ENCODE data around the gene BMP5. TPM values are rescaled to one million over a fixed set of nuclear protein-coding genes. Genes with fewer than 3 reads are reported as not detected.

BMP5 gene
- total and polyA plus RNA-seq, 2 donors (not counting 3 experiments of a cell fraction or from before 2014, with no cell fraction given) = not detected

GRCh38 chr6:55774286-55775028, 100.9 kb downstream of the BMP5 start:
- no peak overlapping the region for H3K4me2 ChIP-seq (ENCODE audit: insufficient read depth, low read length)
- POLR2A ChIA-PET = no interaction called here
- H3K79me2 ChIP-seq (ENCODE audit: control insufficient read depth, insufficient read depth, low read length) = no peaks in the 10 kb centered on the region
- H3K9ac ChIP-seq (replicated peaks; ENCODE audit: extremely low read depth, insufficient read depth, low read length) = no peak overlapping the region
- no peaks in the 10 kb centered on the region for H3K27me3 ChIP-seq (ENCODE audit: control insufficient read depth in 2 of 2, insufficient read depth in 2 of 2, low read length in 2 of 2)
- BruUV-seq (replicated peaks) = no TSS peak
- intact Hi-C loops (cut with micrococcal nuclease) (no loop called here), dilution Hi-C loops (cut with MboI; ENCODE audit: extremely low pct_ligation_motif_present, low sequenced_read_pairs) (no loop called here)
- no peaks in the 10 kb centered on the region for H4K20me1 ChIP-seq (replicated peaks; ENCODE audit: control insufficient read depth, extremely low read depth, insufficient read depth, low read length)
- H3K9me3 ChIP-seq (replicated peaks; ENCODE audit: control insufficient read depth, insufficient read depth, low read length) = no peaks in the 10 kb centered on the region
- H3K36me3 ChIP-seq (ENCODE audit: control insufficient read depth in 2 of 2, extremely low read depth in 1 of 2, insufficient read depth in 2 of 2, low read length in 2 of 2) = no peaks in the 10 kb centered on the region
- H3K27ac ChIP-seq (ENCODE audit: insufficient read depth, low read depth, low read length) = no peak overlapping the region
- no peak overlapping the region for H2AFZ ChIP-seq (ENCODE audit: low read depth, low read length)
- DNase-seq (ENCODE audit: low read depth, low spot score) = no peak
- no peak for FAIRE-seq
- no peaks in the 10 kb centered on the region for H3K9me1 ChIP-seq (replicated peaks; ENCODE audit: control insufficient read depth, extremely low read depth, insufficient read depth, low read length)
- no peaks in the 10 kb centered on the region for H3K4me1 ChIP-seq (ENCODE audit: control insufficient read depth, extremely low read depth, insufficient read depth, low read length)
- CTCF ChIA-PET = no interaction called here
- H3K4me3 ChIP-seq (replicated peaks in 1 of 3; ENCODE audit: insufficient read depth in 1 of 3, low read depth in 1 of 3, low read length in 3 of 3) = no peak overlapping the region
- TF ChIP-seq POLR2A (IDR thresholded peaks at IDR 0.05; ENCODE audit: low read depth, low read length) = no peak
- TF ChIP-seq POLR2AphosphoS5 (IDR thresholded peaks at IDR 0.05; ENCODE audit: insufficient read depth, low read depth, low read length) = no peak
- TF ChIP-seq GATA2 (IDR thresholded peaks at IDR 0.05; ENCODE audit: insufficient read depth, insufficient read length, low read depth, low read length) = no peak
- no peak for TF ChIP-seq MYC (IDR thresholded peaks at IDR 0.05; ENCODE audit: low read depth, low read length)
- no peak for TF ChIP-seq EZH2 (IDR thresholded peaks at IDR 0.05; ENCODE audit: borderline replicate concordance, low read depth, low read length, severe bottlenecking)
- TF ChIP-seq JUN (IDR thresholded peaks at IDR 0.05; ENCODE audit: borderline replicate concordance, insufficient read depth, insufficient read length, low read depth) = no peak
- TF ChIP-seq FOS (IDR thresholded peaks at IDR 0.05; ENCODE audit: borderline replicate concordance, insufficient read depth, low read length) = no peak
- TF ChIP-seq CTCF (IDR thresholded peaks at IDR 0.05; ENCODE audit: extremely low read depth in 1 of 2, insufficient read depth in 1 of 2, low read depth in 1 of 2, low read length in 2 of 2) = no peak

All from endothelial cell of umbilical vein (primary cell).